CD14-positive monocyte (primary cell): ENCODE results near the gene NOP53. TPM values are rescaled to one million over a fixed set of nuclear protein-coding genes. Genes with fewer than 3 reads are reported as not detected.

Experiments used
- DNase-seq, 3 donors: peaks; one replicate each; pipeline ENCODE4 v3.0.0-alpha.2; 2011 to 2022
- H2AFZ ChIP-seq: 2 replicates; pipeline ENCODE4 v1.6.0; 2012; ENCODE audit warnings: mild to moderate bottlenecking, low read depth, low read length, inconsistent platforms; ENCODE audit not compliant: insufficient read depth, poor library complexity, severe bottlenecking
- H3K27ac ChIP-seq, 2 donors: 1 replicate in 1 of 2; 2 replicates in 1 of 2; pipeline ENCODE4 v1.5.1; 2012 to 2013; ENCODE audit warnings: low read length in 2 of 2, control low read depth in 1 of 2, inconsistent platforms in 1 of 2, low read depth in 1 of 2, mild to moderate bottlenecking in 1 of 2
- H3K27me3 ChIP-seq, 2 donors: one replicate each; pipeline versions ENCODE4 v1.6.0 to v1.6.1; 2011 to 2013; ENCODE audit warnings: low read length in 2 of 2; ENCODE audit not compliant: control insufficient read depth in 2 of 2, insufficient read depth in 2 of 2
- H3K36me3 ChIP-seq, 2 donors: replicated peaks in 1 of 2; 1 replicate in 1 of 2; 2 replicates in 1 of 2; pipeline versions ENCODE4 v1.5.1 to v1.6.1; 2012 to 2013; ENCODE audit warnings: low read length in 2 of 2, control low read depth in 1 of 2, inconsistent platforms in 1 of 2, mild to moderate bottlenecking in 1 of 2; ENCODE audit not compliant: insufficient read depth in 2 of 2, control insufficient read depth in 1 of 2
- H3K4me1 ChIP-seq, 2 donors: 1 replicate in 1 of 2; 2 replicates in 1 of 2; pipeline versions ENCODE4 v1.5.1 to v1.6.1; 2012 to 2013; ENCODE audit warnings: low read length in 2 of 2, control low read depth in 1 of 2, inconsistent platforms in 1 of 2, mild to moderate bottlenecking in 1 of 2, moderate library complexity in 1 of 2; ENCODE audit not compliant: insufficient read depth in 2 of 2, control insufficient read depth in 1 of 2
- H3K4me2 ChIP-seq: replicated peaks from 2 replicates; pipeline ENCODE3; 2012; ENCODE audit warnings: low read length, moderate library complexity, mild to moderate bottlenecking; ENCODE audit not compliant: poor library complexity, severe bottlenecking; ENCODE audit errors: extremely low read depth
- H3K4me3 ChIP-seq, 3 experiments: fragments of 200-600 bp in 1 of 3; sonication (generic) in 1 of 3; replicated peaks in 1 of 3; 1 replicate in 2 of 3; 2 replicates in 1 of 3; pipeline ENCODE4 v1.5.1; 2011 to 2013; ENCODE audit warnings: low read length in 3 of 3, mild to moderate bottlenecking in 3 of 3, control low read depth in 2 of 3, low read depth in 2 of 3, inconsistent platforms in 1 of 3, moderate library complexity in 1 of 3
- H3K79me2 ChIP-seq: 2 replicates; pipeline ENCODE4 v1.6.0; 2012; ENCODE audit warnings: mild to moderate bottlenecking, control low read depth, inconsistent platforms, low read length, moderate library complexity; ENCODE audit not compliant: insufficient read depth
- H3K9ac ChIP-seq: 2 replicates; pipeline ENCODE4 v1.6.0; 2017; ENCODE audit warnings: low read length, mild to moderate bottlenecking; ENCODE audit not compliant: insufficient read depth, poor library complexity, severe bottlenecking
- H3K9me3 ChIP-seq, 2 donors: replicated peaks in 1 of 2; 1 replicate in 1 of 2; 2 replicates in 1 of 2; pipeline versions ENCODE4 v1.5.1 to v1.6.1; 2012 to 2013; ENCODE audit warnings: low read length in 2 of 2, control low read depth in 1 of 2; ENCODE audit not compliant: control insufficient read depth in 1 of 2, insufficient read depth in 1 of 2
- H4K20me1 ChIP-seq: 2 replicates; pipeline ENCODE4 v1.6.0; 2012; ENCODE audit warnings: mild to moderate bottlenecking, low read length, control low read depth, moderate library complexity; ENCODE audit not compliant: insufficient read depth
- H3K27ac Mint-ChIP-seq, 7 donors: one replicate each; pipeline ENCODE4 v1.8.0; 2020; ENCODE audit warnings: mild to moderate bottlenecking in 7 of 7, mixed read lengths in 7 of 7, moderate library complexity in 6 of 7, inconsistent platforms in 2 of 7
- H3K27me3 Mint-ChIP-seq, 3 donors: one replicate each; pipeline ENCODE4 v1.8.0; 2021 to 2022; ENCODE audit warnings: low read depth in 3 of 3, mild to moderate bottlenecking in 3 of 3, mixed read lengths in 3 of 3, moderate library complexity in 3 of 3, inconsistent platforms in 1 of 3
- H3K36me3 Mint-ChIP-seq, 2 donors: one replicate each; pipeline ENCODE4 v1.8.0; 2020; ENCODE audit warnings: mixed read lengths in 2 of 2, inconsistent platforms in 1 of 2, mild to moderate bottlenecking in 1 of 2
- H3K4me1 Mint-ChIP-seq: one replicate; pipeline ENCODE4 v1.8.0; 2020; ENCODE audit warnings: mild to moderate bottlenecking, mixed read lengths
- H3K4me3 Mint-ChIP-seq, 2 donors: one replicate each; pipeline ENCODE4 v1.8.0; 2020; ENCODE audit warnings: mild to moderate bottlenecking in 2 of 2, mixed read lengths in 2 of 2, moderate library complexity in 1 of 2
- H3K9me3 Mint-ChIP-seq, 7 donors: one replicate each; pipeline ENCODE4 v1.8.0; 2020 to 2022; ENCODE audit warnings: mixed read lengths in 7 of 7, mild to moderate bottlenecking in 6 of 7, moderate library complexity in 6 of 7, inconsistent platforms in 2 of 7
- WGBS: methylation state at CpG from one replicate; pipeline ENCODE4 v1.1.5; 2013; ENCODE audit warnings: missing lambda C conversion rate; ENCODE audit not compliant: insufficient coverage; 5-methylcytosine and 5-hydroxymethylcytosine counted together
- intact Hi-C, 2 donors: fragments of 100-400 bp; cut with micrococcal nuclease; formaldehyde crosslinking; loops; one replicate each; pipeline versions ENCODE4 v1.15.0 to v1.15.1; 2023
- polyA plus RNA-seq, 3 donors: library from polyadenylated mRNA; depleted of rRNA in 1 of 3; unstranded in 2 of 3; stranded (reverse) in 1 of 3; fragments of 300-500 nt in 2 of 3; fragments of >200 nt in 1 of 3; fragmentation: Illumina TruSeq in 2 of 3; gene quantifications; 1 replicate in 2 of 3; 2 replicates in 1 of 3; pipeline ENCODE4 v1.2.3, GENCODE V29; 2012 to 2021
- TF ChIP-seq, protein P1 (sequence below): fragments of 200-600 bp; IDR thresholded peaks from one replicate; pipeline ENCODE4 v1.8.0; 2022; ENCODE audit warnings: antibody characterized with exemption, mild to moderate bottlenecking

Gene NOP53
- polyA plus RNA-seq, 3 donors = 47.5 to 193 (median 70.4) TPM

DNA sequence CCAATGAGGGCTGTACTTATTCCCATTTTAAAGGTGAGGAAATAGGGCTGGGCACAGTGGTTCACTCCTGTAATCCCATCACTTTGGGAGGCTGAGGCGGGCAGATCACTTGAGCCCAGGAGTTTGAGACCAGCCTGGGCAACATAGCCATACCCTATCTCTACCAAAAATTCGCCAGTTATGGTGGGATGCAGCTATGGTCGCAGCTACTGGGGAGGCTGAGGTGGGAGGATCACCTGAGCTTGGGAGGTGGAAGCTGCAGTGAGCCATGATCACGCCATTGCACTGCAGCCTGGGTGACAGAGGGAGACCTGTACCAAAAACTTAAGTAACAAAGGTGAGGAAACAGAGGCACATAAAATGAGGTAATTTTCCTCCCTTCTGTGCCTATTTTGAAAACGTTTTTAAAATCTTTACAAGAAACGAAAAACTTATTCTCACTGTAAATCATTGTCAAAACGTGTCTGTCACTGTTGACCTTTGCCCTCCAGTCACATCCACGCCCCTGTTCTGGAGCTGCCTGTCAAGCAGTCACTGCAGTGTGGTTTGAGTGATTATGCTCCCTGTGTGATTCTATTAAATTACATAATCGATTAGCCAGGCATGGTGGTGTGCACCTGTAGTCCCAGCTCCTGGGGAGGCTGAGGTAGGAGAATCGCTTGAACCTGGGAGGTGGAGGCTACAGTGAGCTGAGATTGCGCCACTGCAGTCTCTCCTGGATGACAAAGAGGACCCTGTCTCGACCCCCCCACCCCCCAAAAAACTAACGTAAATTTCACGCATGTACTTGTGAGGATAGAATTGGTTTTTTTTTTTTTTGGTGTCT lies 12.5 kb downstream of the NOP53 start:
- Histone ChIP-seq H3K27me3 (no peaks in the 10 kb centered on the region), H2AFZ (no peak overlapping the region), H3K9me3 (no peaks in the 10 kb centered on the region), H4K20me1 (peaks cover 13% of the 10 kb centered on the region), H3K4me1 (no peaks in the 10 kb centered on the region), H3K27ac (no peak overlapping the region), H3K79me2 (no peaks in the 10 kb centered on the region), H3K36me3 (peaks cover 54 to 65% of the 10 kb centered on the region in 2 donors), H3K9ac (no peak overlapping the region), H3K4me3 (no peak overlapping the region), H3K4me2 (no peak overlapping the region)
- 100% methylated on average over 1 of the region's 14 CpGs for WGBS
- DNase-seq = no peak
- peaks cover 54 to 72% of the 10 kb centered on the region in 2 donors for H3K36me3 Mint-ChIP-seq
- intact Hi-C loops = no loop called here
- H3K4me3 Mint-ChIP-seq = no peak overlapping the region
- peaks cover 0 to 8% (median 4%) of the 10 kb centered on the region in 7 donors for H3K9me3 Mint-ChIP-seq
- no peaks in the 10 kb centered on the region for H3K4me1 Mint-ChIP-seq
- H3K27ac Mint-ChIP-seq = no peak overlapping the region
- peaks cover 0 to 1% (median 0%) of the 10 kb centered on the region in 3 donors for H3K27me3 Mint-ChIP-seq
- TF ChIP-seq, protein P1, sequence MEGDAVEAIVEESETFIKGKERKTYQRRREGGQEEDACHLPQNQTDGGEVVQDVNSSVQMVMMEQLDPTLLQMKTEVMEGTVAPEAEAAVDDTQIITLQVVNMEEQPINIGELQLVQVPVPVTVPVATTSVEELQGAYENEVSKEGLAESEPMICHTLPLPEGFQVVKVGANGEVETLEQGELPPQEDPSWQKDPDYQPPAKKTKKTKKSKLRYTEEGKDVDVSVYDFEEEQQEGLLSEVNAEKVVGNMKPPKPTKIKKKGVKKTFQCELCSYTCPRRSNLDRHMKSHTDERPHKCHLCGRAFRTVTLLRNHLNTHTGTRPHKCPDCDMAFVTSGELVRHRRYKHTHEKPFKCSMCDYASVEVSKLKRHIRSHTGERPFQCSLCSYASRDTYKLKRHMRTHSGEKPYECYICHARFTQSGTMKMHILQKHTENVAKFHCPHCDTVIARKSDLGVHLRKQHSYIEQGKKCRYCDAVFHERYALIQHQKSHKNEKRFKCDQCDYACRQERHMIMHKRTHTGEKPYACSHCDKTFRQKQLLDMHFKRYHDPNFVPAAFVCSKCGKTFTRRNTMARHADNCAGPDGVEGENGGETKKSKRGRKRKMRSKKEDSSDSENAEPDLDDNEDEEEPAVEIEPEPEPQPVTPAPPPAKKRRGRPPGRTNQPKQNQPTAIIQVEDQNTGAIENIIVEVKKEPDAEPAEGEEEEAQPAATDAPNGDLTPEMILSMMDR = no peak

DNA sequence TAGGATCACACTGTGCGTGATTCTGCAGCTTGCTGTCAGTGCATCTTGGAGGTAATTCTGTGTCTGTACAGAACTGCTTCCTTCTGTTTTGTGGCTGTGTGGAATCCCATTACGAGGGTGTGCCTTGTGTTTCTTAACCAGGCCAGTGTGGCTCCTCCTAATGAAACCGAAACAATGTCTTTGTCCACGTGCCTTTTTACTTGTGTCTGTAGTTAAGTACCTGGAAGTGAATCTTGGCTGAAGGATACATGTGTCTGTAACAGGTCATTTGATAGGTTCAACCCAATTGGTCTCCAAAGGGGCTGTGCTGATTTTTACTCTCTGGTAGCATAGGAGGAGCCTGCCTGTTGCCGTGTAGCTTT lies 13.1 kb downstream of the NOP53 start:
- Mint-ChIP-seq H3K36me3 (peaks cover 48 to 66% of the 10 kb centered on the region in 2 donors), H3K27me3 (peaks cover 0 to 1% (median 0%) of the 10 kb centered on the region in 3 donors), H3K9me3 (peaks cover 0 to 8% (median 4%) of the 10 kb centered on the region in 7 donors), H3K4me1 (no peaks in the 10 kb centered on the region), H3K27ac (no peak overlapping the region), H3K4me3 (no peak overlapping the region)
- WGBS = 53% methylated on average over 3 of the region's 5 CpGs
- H3K9me3 ChIP-seq = no peaks in the 10 kb centered on the region
- H4K20me1 ChIP-seq = peaks cover 10% of the 10 kb centered on the region
- no peak overlapping the region for H3K4me2 ChIP-seq
- no peak overlapping the region for H3K27ac ChIP-seq
- H3K4me1 ChIP-seq = no peaks in the 10 kb centered on the region
- TF ChIP-seq, protein P1 = no peak
- no peak overlapping the region for H3K4me3 ChIP-seq
- DNase-seq = no peak
- no peak overlapping the region for H3K9ac ChIP-seq
- no peak overlapping the region for H2AFZ ChIP-seq
- H3K27me3 ChIP-seq = no peaks in the 10 kb centered on the region
- peaks cover 49 to 59% of the 10 kb centered on the region in 2 donors for H3K36me3 ChIP-seq
- intact Hi-C loops = no loop called here
- no peaks in the 10 kb centered on the region for H3K79me2 ChIP-seq
